Neural progenitor cell (in vitro differentiated cells): ENCODE measurements around the gene MAP7D2.

Experiments
- EZH2 ChIP-seq: fragments of 200-600 bp; sonication (generic); IDR thresholded peaks from 2 replicates; pipeline ENCODE4 v1.6.1; 2017; ENCODE audit warnings: antibody characterized with exemption, mild to moderate bottlenecking, moderate library complexity
- EZH2phosphoT487 ChIP-seq: fragments of 200-600 bp; sonication (generic); IDR thresholded peaks from 2 replicates; pipeline ENCODE4 v1.6.1; 2017; ENCODE audit warnings: antibody characterized with exemption
- TF ChIP-seq, protein P1 (sequence below): fragments of 200-600 bp; sonication (generic); IDR thresholded peaks from 2 replicates; pipeline ENCODE4 v1.5.1; 2017; ENCODE audit warnings: antibody characterized with exemption, mild to moderate bottlenecking

DNA sequence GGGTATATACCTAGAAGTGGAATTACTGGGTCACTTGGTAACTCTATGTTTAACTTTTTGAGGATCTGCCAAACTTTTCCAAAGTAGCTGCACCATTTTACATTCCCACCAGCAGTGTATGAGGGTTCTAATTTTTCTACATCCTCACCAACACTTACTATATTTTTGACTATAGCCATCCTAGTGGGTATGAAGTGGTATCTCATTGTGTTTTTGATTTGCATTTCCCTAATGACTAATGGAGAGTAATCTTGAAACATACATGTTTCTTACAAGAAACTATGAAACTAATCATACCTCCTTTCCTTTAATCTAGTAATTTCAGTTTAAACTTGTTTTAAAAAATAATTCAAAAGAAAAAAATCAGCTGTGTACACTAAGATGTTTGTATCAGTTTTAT, 143.7 kb downstream of the MAP7D2 start:
- TF ChIP-seq, protein P1, sequence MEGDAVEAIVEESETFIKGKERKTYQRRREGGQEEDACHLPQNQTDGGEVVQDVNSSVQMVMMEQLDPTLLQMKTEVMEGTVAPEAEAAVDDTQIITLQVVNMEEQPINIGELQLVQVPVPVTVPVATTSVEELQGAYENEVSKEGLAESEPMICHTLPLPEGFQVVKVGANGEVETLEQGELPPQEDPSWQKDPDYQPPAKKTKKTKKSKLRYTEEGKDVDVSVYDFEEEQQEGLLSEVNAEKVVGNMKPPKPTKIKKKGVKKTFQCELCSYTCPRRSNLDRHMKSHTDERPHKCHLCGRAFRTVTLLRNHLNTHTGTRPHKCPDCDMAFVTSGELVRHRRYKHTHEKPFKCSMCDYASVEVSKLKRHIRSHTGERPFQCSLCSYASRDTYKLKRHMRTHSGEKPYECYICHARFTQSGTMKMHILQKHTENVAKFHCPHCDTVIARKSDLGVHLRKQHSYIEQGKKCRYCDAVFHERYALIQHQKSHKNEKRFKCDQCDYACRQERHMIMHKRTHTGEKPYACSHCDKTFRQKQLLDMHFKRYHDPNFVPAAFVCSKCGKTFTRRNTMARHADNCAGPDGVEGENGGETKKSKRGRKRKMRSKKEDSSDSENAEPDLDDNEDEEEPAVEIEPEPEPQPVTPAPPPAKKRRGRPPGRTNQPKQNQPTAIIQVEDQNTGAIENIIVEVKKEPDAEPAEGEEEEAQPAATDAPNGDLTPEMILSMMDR = no peak
- TF ChIP-seq EZH2phosphoT487 (no peak), EZH2 (no peak)
